Fibroblast of mammary gland (primary cell): ENCODE data around the gene LARGE1.

ENCODE experiments used
- DNase-seq: peaks from one replicate; pipeline ENCODE4 v3.0.0-alpha.2; 2010; ENCODE audit warnings: low read depth
- H3K4me3 ChIP-seq: 2 replicates; pipeline ENCODE4 v1.5.1; 2011; ENCODE audit warnings: low read depth, mild to moderate bottlenecking, low read length, moderate library complexity; ENCODE audit not compliant: control insufficient read depth
- CTCF ChIP-seq: conservative IDR thresholded peaks from 2 replicates; pipeline ENCODE4 v1.5.1; 2011; ENCODE audit warnings: low read depth, low read length, inconsistent platforms; ENCODE audit not compliant: control insufficient read depth, insufficient read depth

Gene LARGE1

DNA sequence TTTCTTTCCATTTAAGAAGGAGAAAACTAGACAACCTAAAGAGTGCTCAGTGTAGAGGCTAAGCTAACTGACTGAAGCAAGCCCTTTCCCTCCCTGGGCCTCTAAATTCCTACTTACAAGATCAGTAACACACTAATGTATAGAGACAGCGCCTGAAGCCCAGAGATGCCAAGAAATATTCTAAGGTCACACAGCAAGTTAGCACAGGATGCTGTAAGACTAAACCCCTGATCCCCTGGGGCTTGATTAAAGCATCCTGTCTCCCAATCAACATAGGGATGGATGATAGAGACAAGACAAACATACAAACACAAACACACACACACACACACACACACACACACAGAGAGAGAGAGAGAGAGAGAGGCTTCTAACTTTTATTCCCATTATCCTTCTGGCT lies 5.6 kb downstream of the LARGE1 start:
- no peak for DNase-seq
- H3K4me3 ChIP-seq = no peak overlapping the region
- TF ChIP-seq CTCF = no peak

- no peak overlapping the region for H3K4me3 ChIP-seq
- no peak for DNase-seq
- no peak for TF ChIP-seq CTCF
Observed at GRCh38 chr22:33914131-33914530, 6.1 kb downstream of the LARGE1 start.

GRCh38 chr22:33913188-33913587 lies 7.1 kb downstream of the LARGE1 start:
- DNase-seq = no peak
- no peak overlapping the region for H3K4me3 ChIP-seq
- no peak for TF ChIP-seq CTCF

DNA sequence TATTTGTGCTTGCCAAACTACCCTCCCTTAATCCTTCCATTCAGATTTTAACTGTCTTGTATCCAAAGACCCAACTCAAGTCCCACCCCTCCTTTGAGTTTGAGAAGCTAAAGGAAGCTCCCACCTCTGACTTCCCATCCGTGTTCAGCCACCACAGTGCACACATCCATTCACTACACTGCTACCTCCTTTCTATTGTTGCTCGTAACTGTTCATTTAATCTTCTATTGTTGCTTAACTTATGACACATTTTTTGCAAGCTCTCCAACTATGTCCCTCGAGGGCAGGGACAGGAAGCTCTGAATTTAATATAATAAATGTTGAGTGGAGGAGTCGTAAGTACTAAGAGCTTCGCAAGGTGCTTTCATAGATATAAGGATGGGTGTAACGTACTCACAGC lies 10.4 kb downstream of the LARGE1 start:
- DNase-seq = peak; percentile 45
- no peak overlapping the region for H3K4me3 ChIP-seq
- TF ChIP-seq CTCF = no peak

GRCh38 chr22:33909075-33909458 lies 11.2 kb downstream of the LARGE1 start:
- peak; percentile 48 for DNase-seq
- H3K4me3 ChIP-seq = no peak overlapping the region
- TF ChIP-seq CTCF = no peak

DNA sequence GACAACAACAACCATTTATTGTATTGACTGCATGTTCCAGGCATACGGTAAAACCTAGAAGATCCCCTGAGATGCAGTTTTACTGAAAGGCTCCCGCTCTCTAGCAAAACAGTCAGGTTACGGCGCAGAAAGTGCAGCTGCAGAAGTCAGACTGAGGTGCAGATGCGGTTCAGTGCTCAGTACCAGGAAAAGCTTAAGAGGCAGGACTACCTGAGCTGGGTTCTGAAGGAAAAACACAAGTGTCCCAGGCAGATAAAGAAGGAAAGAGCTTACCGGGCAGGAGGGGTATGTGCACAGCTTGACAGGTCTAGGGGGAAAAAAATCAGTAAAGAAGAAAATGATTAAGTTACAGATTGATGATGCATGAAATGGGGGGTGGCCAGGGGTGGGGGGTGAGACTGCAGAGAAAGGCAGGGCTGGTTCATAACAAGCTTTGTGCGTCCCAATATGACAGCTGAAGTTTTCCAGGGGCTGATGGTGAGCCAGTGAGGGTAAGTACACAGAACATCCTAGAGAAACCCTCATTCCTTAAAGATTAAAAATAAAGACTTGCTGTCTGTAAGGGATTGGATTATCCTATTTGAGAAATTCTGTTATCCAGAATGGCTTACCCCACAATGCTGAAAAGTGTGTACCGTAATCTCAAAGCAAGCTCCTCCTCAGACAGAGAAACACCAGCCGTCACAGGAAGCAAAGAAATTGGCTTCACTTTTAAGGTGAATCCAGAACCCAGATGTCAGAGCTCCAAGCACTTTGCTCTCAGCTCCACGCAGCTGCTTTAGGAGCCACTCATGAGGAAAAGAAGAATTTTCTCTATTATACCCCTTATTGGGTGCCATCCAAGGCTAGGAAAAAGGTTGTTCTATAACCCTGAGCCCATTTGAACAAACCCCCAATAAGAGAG lies 11.9 kb downstream of the LARGE1 start:
- TF ChIP-seq CTCF = no peak
- no peak overlapping the region for H3K4me3 ChIP-seq
- no peak for DNase-seq

DNA sequence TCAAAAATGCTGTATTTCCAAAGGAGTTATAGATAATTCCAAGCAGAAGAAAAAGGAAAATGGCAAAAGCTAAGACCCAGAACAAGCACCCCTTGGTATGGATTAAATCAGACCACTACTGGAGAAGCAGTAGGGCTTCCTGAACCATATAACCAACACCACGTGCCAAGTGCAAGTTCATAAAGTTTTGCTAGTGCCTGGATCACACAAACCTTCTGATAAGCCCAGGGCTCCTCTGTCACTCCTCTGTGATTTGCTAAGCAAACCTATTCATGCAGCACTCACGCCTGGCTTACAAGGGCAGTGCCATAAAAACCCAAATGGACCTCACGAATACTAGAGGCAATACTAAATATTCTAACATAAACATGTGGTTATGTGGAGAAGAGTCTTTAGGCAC lies 13.3 kb downstream of the LARGE1 start:
- no peak overlapping the region for H3K4me3 ChIP-seq
- TF ChIP-seq CTCF = no peak

More for the DNA sequence above, 13.3 kb downstream of the LARGE1 start:
- no peak for DNase-seq
